HepG2 (cell line): Measurements from ENCODE around the gene PLXNB2. TPM values are rescaled to one million over a fixed set of nuclear protein-coding genes. Genes with fewer than 3 reads are reported as not detected.

ENCODE experiments used
- EP300 ChIP-seq, 3 experiments: sonication (generic) in 1 of 3; formaldehyde crosslinking in 1 of 3; IDR thresholded peaks; 2 replicates each; pipeline versions ENCODE4 v1.5.1 to v1.6.1; 2011 to 2020; ENCODE audit warnings: low read depth in 2 of 3, low read length in 2 of 3, borderline replicate concordance in 1 of 3, improper control_type of control experiment in 1 of 3, mild to moderate bottlenecking in 1 of 3, missing genetic modification reagents in 1 of 3, moderate library complexity in 1 of 3
- HIVEP1 ChIP-seq: sonication (generic); formaldehyde crosslinking; IDR thresholded peaks from 2 replicates; pipeline ENCODE4 v1.4.0; 2020; ENCODE audit warnings: mild to moderate bottlenecking, missing genetic modification reagents
- RARA ChIP-seq: IDR thresholded peaks from 2 replicates; pipeline ENCODE4 v1.6.1; 2016; ENCODE audit warnings: missing genetic modification reagents, missing compliant biosample characterization
- SPEN ChIP-seq: sonication (generic); formaldehyde crosslinking; IDR thresholded peaks from 2 replicates; pipeline ENCODE4 v1.5.1; 2020; ENCODE audit warnings: low read depth, mild to moderate bottlenecking, missing genetic modification reagents
- ZBTB21 ChIP-seq: sonication (generic); formaldehyde crosslinking; IDR thresholded peaks from 2 replicates; pipeline ENCODE4 v1.4.0; 2020; ENCODE audit warnings: missing genetic modification reagents
- ZBTB38 ChIP-seq: sonication (generic); formaldehyde crosslinking; IDR thresholded peaks from 2 replicates; pipeline ENCODE4 v1.5.1; 2020; ENCODE audit warnings: mild to moderate bottlenecking, missing genetic modification reagents
- ZNF788 ChIP-seq: sonication (generic); formaldehyde crosslinking; IDR thresholded peaks from 2 replicates; pipeline ENCODE4 v1.5.0; 2020; ENCODE audit warnings: mild to moderate bottlenecking, missing genetic modification reagents, borderline replicate concordance
- polyA plus RNA-seq, 8 experiments: library from polyadenylated mRNA; depleted of rRNA in 3 of 8; stranded (reverse) in 7 of 8; unstranded in 1 of 8; fragments of >200 nt; fragmentation: Illumina TruSeq in 4 of 8; extraction: Trizol in 4 of 8; gene quantifications; 2 replicates each; pipeline versions ENCODE4 v1.2.1 to v1.2.3, GENCODE V29; 2011 to 2016; ENCODE audit warnings: low read depth in 4 of 8, missing spikeins in 1 of 8, mixed read lengths in 1 of 8; ENCODE audit not compliant: insufficient read depth in 1 of 8
- total RNA-seq, 5 experiments: library from RNA; depleted of rRNA; stranded (reverse); fragments of >200 nt; fragmentation: Illumina TruSeq; extraction: Trizol; gene quantifications; 2 replicates each; pipeline ENCODE4 v1.2.3, GENCODE V29; 2016; ENCODE audit warnings: low read depth in 1 of 5
- TF ChIP-seq, protein P1 (sequence below): sonication (generic); formaldehyde crosslinking; conservative IDR thresholded peaks from 2 replicates; pipeline ENCODE4 v1.4.0; 2020; ENCODE audit warnings: mild to moderate bottlenecking, missing genetic modification reagents, moderate library complexity
- TF ChIP-seq, protein P2 (sequence below): sonication (generic); formaldehyde crosslinking; conservative IDR thresholded peaks from 2 replicates; pipeline ENCODE4 v1.5.0; 2020; ENCODE audit warnings: missing genetic modification reagents
- TF ChIP-seq, protein P3 (sequence below): sonication (generic); formaldehyde crosslinking; IDR thresholded peaks from 2 replicates; pipeline ENCODE4 v1.4.0; 2020; ENCODE audit warnings: missing genetic modification reagents
- TF ChIP-seq, protein P4 (sequence below): sonication (generic); formaldehyde crosslinking; IDR thresholded peaks from 2 replicates; pipeline ENCODE4 v1.4.0; 2020; ENCODE audit warnings: mild to moderate bottlenecking, missing genetic modification reagents
- TF ChIP-seq, protein P5 (sequence below): sonication (generic); formaldehyde crosslinking; IDR thresholded peaks from 2 replicates; pipeline ENCODE4 v1.4.0; 2020; ENCODE audit warnings: missing genetic modification reagents
- TF ChIP-seq, protein P6 (sequence below): sonication (generic); formaldehyde crosslinking; IDR thresholded peaks from 2 replicates; pipeline ENCODE4 v1.4.0; 2020; ENCODE audit warnings: missing genetic modification reagents, mild to moderate bottlenecking, borderline replicate concordance

PLXNB2 gene
- total and polyA plus RNA-seq, 2 of the 13 experiments (the other 11 are each of a cell fraction or from before 2014, with no cell fraction given): 32.6 to 68.9 TPM

DNA sequence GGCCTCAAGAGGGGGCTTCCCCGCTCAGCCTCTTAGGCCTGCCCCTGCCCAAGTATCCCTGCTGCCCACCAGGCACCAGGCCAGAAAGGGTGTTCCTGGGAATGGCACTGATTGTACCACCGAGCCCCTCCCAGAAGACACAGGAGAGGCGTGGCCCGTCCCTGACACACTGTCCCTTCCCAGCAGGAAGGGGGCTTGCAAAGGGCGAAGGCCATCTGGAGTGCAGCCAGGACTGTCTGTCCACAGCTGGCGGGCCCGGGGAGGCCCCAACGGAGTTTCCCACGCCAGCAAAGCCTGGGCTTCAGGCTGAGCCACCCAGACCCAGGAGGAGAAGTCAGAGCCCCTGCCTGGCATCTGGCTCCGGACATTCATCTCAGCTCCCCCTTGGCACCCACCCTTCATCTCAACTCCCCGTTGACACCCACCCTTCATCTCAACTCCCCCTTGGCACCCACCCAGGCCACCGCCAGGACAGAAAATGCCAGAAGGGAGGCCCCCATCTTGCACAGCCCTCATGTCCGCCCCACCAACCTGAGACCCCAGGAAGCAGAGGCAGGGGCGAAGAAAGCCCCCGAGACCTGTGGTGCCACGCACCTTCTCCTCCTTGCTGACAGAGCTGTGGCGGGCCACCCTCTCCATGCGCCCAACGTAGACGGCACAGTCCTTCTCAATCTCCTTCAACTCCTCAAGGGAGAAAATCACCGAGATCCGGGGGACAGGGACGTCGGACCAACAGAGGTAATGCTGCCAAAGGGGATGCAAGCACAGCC is 82.1 kb downstream of the PLXNB2 start (continued):
- TF ChIP-seq, protein P1, sequence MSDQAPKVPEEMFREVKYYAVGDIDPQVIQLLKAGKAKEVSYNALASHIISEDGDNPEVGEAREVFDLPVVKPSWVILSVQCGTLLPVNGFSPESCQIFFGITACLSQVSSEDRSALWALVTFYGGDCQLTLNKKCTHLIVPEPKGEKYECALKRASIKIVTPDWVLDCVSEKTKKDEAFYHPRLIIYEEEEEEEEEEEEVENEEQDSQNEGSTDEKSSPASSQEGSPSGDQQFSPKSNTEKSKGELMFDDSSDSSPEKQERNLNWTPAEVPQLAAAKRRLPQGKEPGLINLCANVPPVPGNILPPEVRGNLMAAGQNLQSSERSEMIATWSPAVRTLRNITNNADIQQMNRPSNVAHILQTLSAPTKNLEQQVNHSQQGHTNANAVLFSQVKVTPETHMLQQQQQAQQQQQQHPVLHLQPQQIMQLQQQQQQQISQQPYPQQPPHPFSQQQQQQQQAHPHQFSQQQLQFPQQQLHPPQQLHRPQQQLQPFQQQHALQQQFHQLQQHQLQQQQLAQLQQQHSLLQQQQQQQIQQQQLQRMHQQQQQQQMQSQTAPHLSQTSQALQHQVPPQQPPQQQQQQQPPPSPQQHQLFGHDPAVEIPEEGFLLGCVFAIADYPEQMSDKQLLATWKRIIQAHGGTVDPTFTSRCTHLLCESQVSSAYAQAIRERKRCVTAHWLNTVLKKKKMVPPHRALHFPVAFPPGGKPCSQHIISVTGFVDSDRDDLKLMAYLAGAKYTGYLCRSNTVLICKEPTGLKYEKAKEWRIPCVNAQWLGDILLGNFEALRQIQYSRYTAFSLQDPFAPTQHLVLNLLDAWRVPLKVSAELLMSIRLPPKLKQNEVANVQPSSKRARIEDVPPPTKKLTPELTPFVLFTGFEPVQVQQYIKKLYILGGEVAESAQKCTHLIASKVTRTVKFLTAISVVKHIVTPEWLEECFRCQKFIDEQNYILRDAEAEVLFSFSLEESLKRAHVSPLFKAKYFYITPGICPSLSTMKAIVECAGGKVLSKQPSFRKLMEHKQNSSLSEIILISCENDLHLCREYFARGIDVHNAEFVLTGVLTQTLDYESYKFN (CRISPR knock-in tag): peak; percentile 52
- TF ChIP-seq ZNF788 (CRISPR knock-in tag): 0 out of 2 replicates have a peak, but pooled peaks have one; percentile 23
- TF ChIP-seq, protein P2, sequence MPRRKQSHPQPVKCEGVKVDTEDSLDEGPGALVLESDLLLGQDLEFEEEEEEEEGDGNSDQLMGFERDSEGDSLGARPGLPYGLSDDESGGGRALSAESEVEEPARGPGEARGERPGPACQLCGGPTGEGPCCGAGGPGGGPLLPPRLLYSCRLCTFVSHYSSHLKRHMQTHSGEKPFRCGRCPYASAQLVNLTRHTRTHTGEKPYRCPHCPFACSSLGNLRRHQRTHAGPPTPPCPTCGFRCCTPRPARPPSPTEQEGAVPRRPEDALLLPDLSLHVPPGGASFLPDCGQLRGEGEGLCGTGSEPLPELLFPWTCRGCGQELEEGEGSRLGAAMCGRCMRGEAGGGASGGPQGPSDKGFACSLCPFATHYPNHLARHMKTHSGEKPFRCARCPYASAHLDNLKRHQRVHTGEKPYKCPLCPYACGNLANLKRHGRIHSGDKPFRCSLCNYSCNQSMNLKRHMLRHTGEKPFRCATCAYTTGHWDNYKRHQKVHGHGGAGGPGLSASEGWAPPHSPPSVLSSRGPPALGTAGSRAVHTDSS (CRISPR knock-in tag): no peak
- TF ChIP-seq HIVEP1: peak; percentile 67; the same call in 1 of the 2 replicates
- peak; percentile 36; the same call in 1 of the 2 replicates for TF ChIP-seq SPEN
- peak; percentile 46 for TF ChIP-seq RARA (CRISPR knock-in tag)
- TF ChIP-seq EP300 (IDR thresholded peaks at IDR 0.05; ENCODE audit: low read depth in 2 of 2, low read length in 2 of 2): 0 out of 4 replicates have a peak, but pooled peaks of 1 of the 2 experiments have one; percentile 13
- no peak for TF ChIP-seq EP300 (CRISPR knock-in tag; IDR thresholded peaks at IDR 0.05; ENCODE audit: borderline replicate concordance)
- TF ChIP-seq, protein P3, sequence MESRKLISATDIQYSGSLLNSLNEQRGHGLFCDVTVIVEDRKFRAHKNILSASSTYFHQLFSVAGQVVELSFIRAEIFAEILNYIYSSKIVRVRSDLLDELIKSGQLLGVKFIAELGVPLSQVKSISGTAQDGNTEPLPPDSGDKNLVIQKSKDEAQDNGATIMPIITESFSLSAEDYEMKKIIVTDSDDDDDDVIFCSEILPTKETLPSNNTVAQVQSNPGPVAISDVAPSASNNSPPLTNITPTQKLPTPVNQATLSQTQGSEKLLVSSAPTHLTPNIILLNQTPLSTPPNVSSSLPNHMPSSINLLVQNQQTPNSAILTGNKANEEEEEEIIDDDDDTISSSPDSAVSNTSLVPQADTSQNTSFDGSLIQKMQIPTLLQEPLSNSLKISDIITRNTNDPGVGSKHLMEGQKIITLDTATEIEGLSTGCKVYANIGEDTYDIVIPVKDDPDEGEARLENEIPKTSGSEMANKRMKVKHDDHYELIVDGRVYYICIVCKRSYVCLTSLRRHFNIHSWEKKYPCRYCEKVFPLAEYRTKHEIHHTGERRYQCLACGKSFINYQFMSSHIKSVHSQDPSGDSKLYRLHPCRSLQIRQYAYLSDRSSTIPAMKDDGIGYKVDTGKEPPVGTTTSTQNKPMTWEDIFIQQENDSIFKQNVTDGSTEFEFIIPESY: peak; percentile 81
- TF ChIP-seq ZBTB38 (CRISPR knock-in tag): peak; percentile 89
- TF ChIP-seq, protein P4, sequence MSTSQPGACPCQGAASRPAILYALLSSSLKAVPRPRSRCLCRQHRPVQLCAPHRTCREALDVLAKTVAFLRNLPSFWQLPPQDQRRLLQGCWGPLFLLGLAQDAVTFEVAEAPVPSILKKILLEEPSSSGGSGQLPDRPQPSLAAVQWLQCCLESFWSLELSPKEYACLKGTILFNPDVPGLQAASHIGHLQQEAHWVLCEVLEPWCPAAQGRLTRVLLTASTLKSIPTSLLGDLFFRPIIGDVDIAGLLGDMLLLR (CRISPR knock-in tag): no peak
- no peak for TF ChIP-seq ZBTB21 (CRISPR knock-in tag)
- TF ChIP-seq, protein P5, sequence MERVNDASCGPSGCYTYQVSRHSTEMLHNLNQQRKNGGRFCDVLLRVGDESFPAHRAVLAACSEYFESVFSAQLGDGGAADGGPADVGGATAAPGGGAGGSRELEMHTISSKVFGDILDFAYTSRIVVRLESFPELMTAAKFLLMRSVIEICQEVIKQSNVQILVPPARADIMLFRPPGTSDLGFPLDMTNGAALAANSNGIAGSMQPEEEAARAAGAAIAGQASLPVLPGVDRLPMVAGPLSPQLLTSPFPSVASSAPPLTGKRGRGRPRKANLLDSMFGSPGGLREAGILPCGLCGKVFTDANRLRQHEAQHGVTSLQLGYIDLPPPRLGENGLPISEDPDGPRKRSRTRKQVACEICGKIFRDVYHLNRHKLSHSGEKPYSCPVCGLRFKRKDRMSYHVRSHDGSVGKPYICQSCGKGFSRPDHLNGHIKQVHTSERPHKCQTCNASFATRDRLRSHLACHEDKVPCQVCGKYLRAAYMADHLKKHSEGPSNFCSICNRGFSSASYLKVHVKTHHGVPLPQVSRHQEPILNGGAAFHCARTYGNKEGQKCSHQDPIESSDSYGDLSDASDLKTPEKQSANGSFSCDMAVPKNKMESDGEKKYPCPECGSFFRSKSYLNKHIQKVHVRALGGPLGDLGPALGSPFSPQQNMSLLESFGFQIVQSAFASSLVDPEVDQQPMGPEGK (CRISPR knock-in tag): peak; percentile 70
- TF ChIP-seq, protein P6, sequence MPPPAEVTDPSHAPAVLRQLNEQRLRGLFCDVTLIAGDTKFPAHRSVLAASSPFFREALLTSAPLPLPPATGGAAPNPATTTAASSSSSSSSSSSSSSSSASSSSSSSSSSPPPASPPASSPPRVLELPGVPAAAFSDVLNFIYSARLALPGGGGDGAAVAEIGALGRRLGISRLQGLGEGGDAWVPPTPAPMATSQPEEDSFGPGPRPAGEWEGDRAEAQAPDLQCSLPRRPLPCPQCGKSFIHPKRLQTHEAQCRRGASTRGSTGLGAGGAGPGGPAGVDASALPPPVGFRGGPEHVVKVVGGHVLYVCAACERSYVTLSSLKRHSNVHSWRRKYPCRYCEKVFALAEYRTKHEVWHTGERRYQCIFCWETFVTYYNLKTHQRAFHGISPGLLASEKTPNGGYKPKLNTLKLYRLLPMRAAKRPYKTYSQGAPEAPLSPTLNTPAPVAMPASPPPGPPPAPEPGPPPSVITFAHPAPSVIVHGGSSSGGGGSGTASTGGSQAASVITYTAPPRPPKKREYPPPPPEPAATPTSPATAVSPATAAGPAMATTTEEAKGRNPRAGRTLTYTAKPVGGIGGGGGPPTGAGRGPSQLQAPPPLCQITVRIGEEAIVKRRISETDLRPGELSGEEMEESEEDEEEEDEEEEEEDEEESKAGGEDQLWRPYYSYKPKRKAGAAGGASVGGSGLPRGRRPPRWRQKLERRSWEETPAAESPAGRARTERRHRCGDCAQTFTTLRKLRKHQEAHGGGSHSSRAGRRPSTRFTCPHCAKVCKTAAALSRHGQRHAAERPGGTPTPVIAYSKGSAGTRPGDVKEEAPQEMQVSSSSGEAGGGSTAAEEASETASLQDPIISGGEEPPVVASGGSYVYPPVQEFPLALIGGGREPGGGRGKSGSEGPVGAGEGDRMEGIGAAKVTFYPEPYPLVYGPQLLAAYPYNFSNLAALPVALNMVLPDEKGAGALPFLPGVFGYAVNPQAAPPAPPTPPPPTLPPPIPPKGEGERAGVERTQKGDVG: 0 out of 2 replicates have a peak, but pooled peaks have one; percentile 68
